OCI-LY1 (cell line): ENCODE measurements around the gene NCOR2.

Source experiments
- CTCF ChIP-seq: fragments of 200-600 bp; sonication (generic), shearing (Covaris generic); IDR thresholded peaks from 2 replicates; pipeline ENCODE4 v1.5.1; 2017; ENCODE audit warnings: mild to moderate bottlenecking, antibody characterized with exemption, low read length, moderate library complexity, mixed read lengths
- EZH2 ChIP-seq: fragments of 200-600 bp; sonication (generic), shearing (Covaris generic); IDR thresholded peaks from 2 replicates; pipeline ENCODE4 v1.8.0; 2017; ENCODE audit warnings: borderline replicate concordance, mixed run types, mild to moderate bottlenecking, antibody characterized with exemption, low read length, moderate library complexity, mixed read lengths

GRCh38 chr12:124566161-124566996, 1.0 kb downstream of the NCOR2 start:
- TF ChIP-seq CTCF (no peak), EZH2 (no peak)
